H9 (cell line): ENCODE measurements around the gene PDGFB. TPM values are rescaled to one million over a fixed set of nuclear protein-coding genes. Genes with fewer than 3 reads are reported as not detected.

Source experiments
- DNase-seq: peaks from one replicate; pipeline ENCODE4 v3.0.0-alpha.2; 2017
- H2AFZ ChIP-seq: one replicate; pipeline ENCODE4 v1.6.1; 2013; ENCODE audit warnings: mild to moderate bottlenecking, low read length, control low read depth, moderate library complexity
- H2AK5ac ChIP-seq: 2 replicates; pipeline ENCODE4 v1.6.1; 2013; ENCODE audit warnings: low read length, control low read depth, mixed read lengths; ENCODE audit not compliant: insufficient read length
- H2BK120ac ChIP-seq: one replicate; pipeline ENCODE4 v1.6.1; 2013; ENCODE audit warnings: low read depth, mild to moderate bottlenecking, low read length, control low read depth, inconsistent platforms; ENCODE audit not compliant: poor library complexity, severe bottlenecking
- H2BK12ac ChIP-seq: 2 replicates; pipeline ENCODE4 v1.6.1; 2013; ENCODE audit warnings: low read length, control low read depth, mixed read lengths, low read depth; ENCODE audit not compliant: insufficient read length
- H2BK15ac ChIP-seq: 2 replicates; pipeline ENCODE4 v1.6.1; 2013; ENCODE audit warnings: low read depth, low read length, control low read depth
- H2BK20ac ChIP-seq: one replicate; pipeline ENCODE4 v1.6.1; 2013; ENCODE audit warnings: low read depth, mild to moderate bottlenecking, low read length, control low read depth, inconsistent platforms; ENCODE audit not compliant: poor library complexity, severe bottlenecking
- H2BK5ac ChIP-seq: 2 replicates; pipeline ENCODE4 v1.6.1; 2013; ENCODE audit warnings: low read length, control low read depth, mixed read lengths; ENCODE audit not compliant: insufficient read length
- H3K14ac ChIP-seq: 2 replicates; pipeline ENCODE4 v1.6.1; 2013; ENCODE audit warnings: low read length, control low read depth; ENCODE audit not compliant: insufficient read depth
- H3K18ac ChIP-seq: 2 replicates; pipeline ENCODE4 v1.6.1; 2013; ENCODE audit warnings: low read depth, mild to moderate bottlenecking, mixed read lengths, low read length, control low read depth; ENCODE audit not compliant: insufficient read length
- H3K23ac ChIP-seq: 2 replicates; pipeline ENCODE4 v1.6.1; 2013; ENCODE audit warnings: low read length, control low read depth, mixed read lengths, low read depth; ENCODE audit not compliant: insufficient read length
- H3K23me2 ChIP-seq: 2 replicates; pipeline ENCODE4 v1.6.1; 2013; ENCODE audit warnings: low read depth, mild to moderate bottlenecking, mixed read lengths, low read length, control low read depth; ENCODE audit not compliant: insufficient read length, poor library complexity, severe bottlenecking
- H3K27ac ChIP-seq: 2 replicates; pipeline ENCODE4 v1.5.1; 2013; ENCODE audit warnings: low read length, control low read depth, mixed read lengths, low read depth; ENCODE audit not compliant: insufficient read length
- H3K27me3 ChIP-seq: 2 replicates; pipeline ENCODE4 v1.6.1; 2013; ENCODE audit warnings: low read length, control low read depth, inconsistent platforms; ENCODE audit not compliant: insufficient read depth
- H3K4ac ChIP-seq: 2 replicates; pipeline ENCODE4 v1.6.1; 2013; ENCODE audit warnings: low read depth, mild to moderate bottlenecking, control low read depth, inconsistent platforms, low read length, moderate library complexity
- H3K4me1 ChIP-seq: 2 replicates; pipeline ENCODE4 v1.6.1; 2013; ENCODE audit warnings: low read length, control low read depth, inconsistent platforms; ENCODE audit not compliant: insufficient read depth
- H3K4me2 ChIP-seq: 2 replicates; pipeline ENCODE4 v1.6.1; 2013; ENCODE audit warnings: low read length, control low read depth, mixed read lengths; ENCODE audit not compliant: insufficient read length, insufficient read depth
- H3K56ac ChIP-seq: 2 replicates; pipeline ENCODE4 v1.6.1; 2013; ENCODE audit warnings: low read depth, mild to moderate bottlenecking, mixed read lengths, low read length, control low read depth; ENCODE audit not compliant: insufficient read length
- H3K79me1 ChIP-seq: 2 replicates; pipeline ENCODE4 v1.6.1; 2013; ENCODE audit warnings: low read depth, mild to moderate bottlenecking, moderate library complexity, low read length, control low read depth, inconsistent platforms; ENCODE audit not compliant: insufficient read depth, poor library complexity, severe bottlenecking
- H3K79me2 ChIP-seq: 2 replicates; pipeline ENCODE4 v1.6.1; 2013; ENCODE audit warnings: low read length, control low read depth, inconsistent platforms; ENCODE audit not compliant: insufficient read depth
- H3K9ac ChIP-seq: 2 replicates; pipeline ENCODE4 v1.6.1; 2013; ENCODE audit warnings: low read length, control low read depth, mixed read lengths; ENCODE audit not compliant: insufficient read length; ENCODE audit errors: extremely low read depth
- H3K9me3 ChIP-seq: one replicate; pipeline ENCODE4 v1.6.1; 2013; ENCODE audit warnings: low read depth, low read length, inconsistent platforms; ENCODE audit not compliant: control insufficient read depth
- H3T11ph ChIP-seq: one replicate; pipeline ENCODE4 v1.6.1; 2013; ENCODE audit warnings: mild to moderate bottlenecking, low read length, control low read depth, inconsistent platforms
- H4K20me1 ChIP-seq: one replicate; pipeline ENCODE4 v1.6.1; 2013; ENCODE audit not compliant: control insufficient read depth, insufficient read length, insufficient read depth
- H4K5ac ChIP-seq: 2 replicates; pipeline ENCODE4 v1.6.1; 2013; ENCODE audit warnings: low read depth, mild to moderate bottlenecking, mixed read lengths, low read length, control low read depth; ENCODE audit not compliant: insufficient read length
- H4K8ac ChIP-seq: replicated peaks from 2 replicates; pipeline ENCODE4 v1.6.1; 2013; ENCODE audit warnings: low read length, control low read depth, mixed read lengths, low read depth; ENCODE audit not compliant: insufficient read length
- H4K91ac ChIP-seq: 2 replicates; pipeline ENCODE4 v1.6.1; 2013; ENCODE audit warnings: low read depth, mild to moderate bottlenecking, moderate library complexity, mixed read lengths, low read length, control low read depth; ENCODE audit not compliant: insufficient read length
- H3K27ac Mint-ChIP-seq, 3 experiments: 2 replicates in 2 of 3; 3 replicates in 1 of 3; pipeline ENCODE4 v1.8.0; 2020 to 2021; ENCODE audit warnings: mixed read lengths in 3 of 3, mild to moderate bottlenecking in 1 of 3, moderate library complexity in 1 of 3
- H3K27me3 Mint-ChIP-seq: 2 replicates; pipeline ENCODE4 v1.8.0; 2021; ENCODE audit warnings: low read depth, mild to moderate bottlenecking, moderate library complexity, mixed read lengths
- H3K36me3 Mint-ChIP-seq, 3 experiments: 2 replicates in 2 of 3; 3 replicates in 1 of 3; pipeline ENCODE4 v1.8.0; 2020 to 2021; ENCODE audit warnings: low read depth in 3 of 3, mixed read lengths in 3 of 3; ENCODE audit not compliant: insufficient read depth in 1 of 3
- H3K4me1 Mint-ChIP-seq, 2 experiments: 2 replicates each; pipeline ENCODE4 v1.8.0; 2020; ENCODE audit warnings: mixed read lengths in 2 of 2
- H3K4me3 Mint-ChIP-seq, 2 experiments: 2 replicates in 1 of 2; 3 replicates in 1 of 2; pipeline ENCODE4 v1.8.0; 2020 to 2021; ENCODE audit warnings: mild to moderate bottlenecking in 2 of 2, mixed read lengths in 2 of 2, moderate library complexity in 1 of 2
- H3K9me3 Mint-ChIP-seq, 2 experiments: 2 replicates in 1 of 2; 3 replicates in 1 of 2; pipeline ENCODE4 v1.8.0; 2020; ENCODE audit warnings: mild to moderate bottlenecking in 2 of 2, mixed read lengths in 2 of 2, moderate library complexity in 1 of 2
- WGBS: extraction: QIAGEN DNeasy Blood & Tissue Kit; methylation state at CpG from one replicate; pipeline ENCODE4 v1.1.7; 2013; ENCODE audit warnings: missing lambda C conversion rate, low lambda C conversion rate, mixed read lengths; ENCODE audit not compliant: insufficient read length; ENCODE audit errors: extremely low coverage; 5-methylcytosine and 5-hydroxymethylcytosine counted together
- total RNA-seq: library from RNA; stranded (reverse); gene quantifications from 2 replicates; pipeline ENCODE4 v1.2.1, GENCODE V29; 2021
- TF ChIP-seq, protein P1 (sequence below): fragments of 200-600 bp; sonication (generic); conservative IDR thresholded peaks from 3 replicates; pipeline ENCODE4 v1.8.0; 2021; ENCODE audit warnings: antibody characterized with exemption, mild to moderate bottlenecking

PDGFB gene
- total RNA-seq, 1 experiment from 2014 or later, result 6.1 TPM

DNA sequence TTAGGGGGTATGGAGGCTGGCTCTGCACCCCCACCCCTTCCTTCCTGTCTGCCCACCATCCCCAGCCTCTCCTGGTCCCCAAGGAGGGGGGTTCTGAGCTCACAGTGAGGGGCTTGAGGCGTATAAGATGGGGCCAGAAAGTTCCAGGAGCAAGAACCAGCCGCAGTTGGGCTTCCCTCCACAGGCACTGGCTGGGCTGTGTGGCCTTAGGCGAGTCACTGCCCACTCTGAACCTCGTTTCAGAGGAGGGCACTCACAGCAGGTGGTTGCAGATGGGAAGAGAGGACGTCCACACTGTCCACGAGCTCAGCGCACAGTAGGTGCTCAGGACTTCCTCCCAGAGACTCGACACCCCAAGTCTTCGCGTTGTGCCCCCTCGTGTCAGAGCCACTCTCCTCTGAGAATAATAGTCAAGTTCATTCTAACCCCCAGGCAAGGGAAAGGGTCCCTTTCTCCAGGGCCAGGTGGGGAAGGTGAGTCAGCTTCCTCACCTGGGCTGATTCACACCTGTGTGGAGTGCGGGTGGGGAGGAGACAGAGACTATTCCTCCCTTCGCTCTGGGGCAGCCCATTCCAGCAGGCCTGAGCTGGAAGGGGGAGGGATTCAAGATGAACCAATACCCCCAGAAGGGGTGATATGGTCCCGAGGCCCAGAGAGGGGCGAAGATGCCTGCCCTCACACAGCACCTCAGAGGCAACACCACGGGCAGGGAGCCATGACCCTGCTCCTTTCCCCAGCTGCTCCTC, 45.4 kb upstream of the PDGFB start:
- Histone ChIP-seq H3K27ac (no peak overlapping the region), H2BK15ac (no peak overlapping the region), H3K27me3 (no peaks in the 10 kb centered on the region), H3T11ph (no peak overlapping the region), H3K4ac (no peak overlapping the region), H4K91ac (no peak overlapping the region), H4K8ac (no peak overlapping the region), H3K4me1 (no peaks in the 10 kb centered on the region; the same call in 1 of the 2 replicates), H4K20me1 (no peaks in the 10 kb centered on the region), H3K79me1 (no peaks in the 10 kb centered on the region), H2BK20ac (no peak overlapping the region), H3K23me2 (no peaks in the 10 kb centered on the region), H3K9ac (no peak overlapping the region), H3K18ac (no peak overlapping the region), H3K4me2 (no peak overlapping the region), H2AK5ac (no peak overlapping the region), H3K14ac (no peak overlapping the region), H3K79me2 (no peaks in the 10 kb centered on the region), H4K5ac (no peak overlapping the region), H2BK12ac (no peak overlapping the region), H3K23ac (no peak overlapping the region), H2BK120ac (no peak overlapping the region), H2AFZ (no peak overlapping the region), H2BK5ac (no peak overlapping the region), H3K56ac (no peak overlapping the region), H3K9me3 (no peaks in the 10 kb centered on the region)
- Mint-ChIP-seq H3K4me3 (no peak overlapping the region), H3K4me1 (peaks cover 12 to 28% of the 10 kb centered on the region in 2 experiments), H3K27me3 (peaks cover 3% of the 10 kb centered on the region), H3K36me3 (no peaks in the 10 kb centered on the region), H3K9me3 (peaks cover 0 to 4% of the 10 kb centered on the region in 2 experiments; a peak in 1 of 5 replicates), H3K27ac (no peak overlapping the region; a peak in 1 of 7 replicates)
- TF ChIP-seq, protein P1, sequence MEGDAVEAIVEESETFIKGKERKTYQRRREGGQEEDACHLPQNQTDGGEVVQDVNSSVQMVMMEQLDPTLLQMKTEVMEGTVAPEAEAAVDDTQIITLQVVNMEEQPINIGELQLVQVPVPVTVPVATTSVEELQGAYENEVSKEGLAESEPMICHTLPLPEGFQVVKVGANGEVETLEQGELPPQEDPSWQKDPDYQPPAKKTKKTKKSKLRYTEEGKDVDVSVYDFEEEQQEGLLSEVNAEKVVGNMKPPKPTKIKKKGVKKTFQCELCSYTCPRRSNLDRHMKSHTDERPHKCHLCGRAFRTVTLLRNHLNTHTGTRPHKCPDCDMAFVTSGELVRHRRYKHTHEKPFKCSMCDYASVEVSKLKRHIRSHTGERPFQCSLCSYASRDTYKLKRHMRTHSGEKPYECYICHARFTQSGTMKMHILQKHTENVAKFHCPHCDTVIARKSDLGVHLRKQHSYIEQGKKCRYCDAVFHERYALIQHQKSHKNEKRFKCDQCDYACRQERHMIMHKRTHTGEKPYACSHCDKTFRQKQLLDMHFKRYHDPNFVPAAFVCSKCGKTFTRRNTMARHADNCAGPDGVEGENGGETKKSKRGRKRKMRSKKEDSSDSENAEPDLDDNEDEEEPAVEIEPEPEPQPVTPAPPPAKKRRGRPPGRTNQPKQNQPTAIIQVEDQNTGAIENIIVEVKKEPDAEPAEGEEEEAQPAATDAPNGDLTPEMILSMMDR, result no peak
- no CpG with 5 or more reads among the region's 16 CpGs for WGBS
- no peak for DNase-seq
